NCI-H2107 treated with DMSO at 0.1 percent for 48 hours (cell line): ENCODE results near the gene PTPRR.

Source experiments
- DNase-seq: peaks from one replicate; lab custom pipeline; 2025; ENCODE audit not compliant: unreplicated experiment; lab: John Stamatoyannopoulos, UW

The PTPRR gene

DNA sequence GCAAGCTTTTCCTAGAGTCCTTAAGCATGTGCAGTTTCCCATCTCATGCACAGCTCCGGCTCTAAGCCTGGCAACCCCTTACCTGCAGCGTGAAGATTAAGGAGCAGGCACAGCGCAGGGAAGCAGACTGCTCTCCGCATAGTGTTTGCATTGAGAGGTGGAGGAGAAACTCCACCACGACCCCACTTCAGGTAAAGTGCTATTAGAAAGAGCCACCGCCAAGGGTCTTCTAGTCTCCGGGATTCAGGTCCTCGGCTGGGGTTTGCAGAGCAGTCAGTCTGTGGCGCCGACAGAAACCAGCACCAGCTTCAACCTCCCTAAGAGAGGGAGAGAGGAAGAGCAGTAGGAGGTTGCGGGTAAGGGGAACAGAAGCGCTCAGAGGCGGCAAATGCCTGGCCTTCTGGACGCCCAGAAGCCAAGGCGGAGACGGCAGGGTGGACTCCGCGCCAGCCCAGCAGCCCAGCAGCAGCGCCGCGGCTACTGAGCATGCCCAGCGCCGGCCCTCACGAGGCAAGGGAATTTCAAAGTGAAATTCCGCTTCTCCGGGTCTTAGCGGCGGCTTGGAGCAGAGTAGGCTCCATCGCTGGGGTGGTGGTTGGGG, at the start of gene PTPRR:
PTPRR (minus strand) TSS at position 488 of the 601 bp plus-strand sequence; CDS start at position 140, 348 bp downstream.
- no peak for DNase-seq

- no peak for DNase-seq
Observed at GRCh38 chr12:70966996-70967790, 46.7 kb upstream of the PTPRR start.

DNA sequence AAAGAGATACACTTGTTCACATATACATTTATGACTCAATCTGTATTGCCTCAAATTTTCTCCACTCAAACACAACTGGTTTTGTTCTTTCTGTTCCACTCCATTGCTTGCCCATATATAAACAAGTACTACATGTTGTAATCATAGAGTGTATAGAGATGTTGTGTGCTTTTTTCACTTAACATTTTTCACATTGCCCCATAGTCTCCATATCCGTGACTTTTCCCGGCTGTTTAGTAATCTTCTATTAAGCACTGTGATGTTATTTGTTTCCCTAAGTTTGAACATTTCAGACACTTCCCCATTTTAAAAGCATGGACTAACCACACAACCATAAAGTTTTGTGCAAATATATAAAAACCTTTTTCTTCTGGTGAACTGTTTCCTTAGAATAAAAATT, 45.5 kb upstream of the PTPRR start:
- DNase-seq, result no peak

DNA sequence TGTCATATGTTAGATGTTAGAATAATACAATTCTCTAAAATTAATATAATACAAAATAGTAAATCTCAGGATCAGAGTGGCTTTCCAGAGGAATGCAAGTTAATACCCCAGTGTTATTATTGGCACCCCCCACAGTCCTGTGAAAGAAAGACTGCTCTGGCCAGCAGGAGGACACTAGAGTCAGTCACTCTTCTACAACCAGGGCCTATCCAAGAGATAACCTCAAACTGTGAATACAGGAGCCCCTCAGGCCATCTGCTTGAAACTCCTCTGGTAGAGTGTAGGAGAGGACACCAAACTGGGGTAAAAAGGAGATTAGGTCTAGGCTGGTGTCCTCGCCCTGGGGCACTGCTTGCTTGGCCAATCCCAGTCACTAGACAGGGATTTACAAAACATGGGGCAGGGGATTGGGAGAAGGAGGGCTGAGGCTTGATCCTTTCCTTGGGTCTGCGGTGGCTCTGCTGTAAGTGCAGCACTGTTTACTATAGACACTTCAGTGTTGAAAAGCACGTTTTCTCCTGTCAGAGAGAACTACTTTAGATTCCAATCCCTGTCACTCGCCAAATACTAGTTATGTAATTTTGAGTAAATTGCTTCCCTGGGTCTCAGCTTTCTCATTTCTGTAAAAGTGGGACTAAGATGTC, 44.5 kb upstream of the PTPRR start:
- no peak for DNase-seq

DNA sequence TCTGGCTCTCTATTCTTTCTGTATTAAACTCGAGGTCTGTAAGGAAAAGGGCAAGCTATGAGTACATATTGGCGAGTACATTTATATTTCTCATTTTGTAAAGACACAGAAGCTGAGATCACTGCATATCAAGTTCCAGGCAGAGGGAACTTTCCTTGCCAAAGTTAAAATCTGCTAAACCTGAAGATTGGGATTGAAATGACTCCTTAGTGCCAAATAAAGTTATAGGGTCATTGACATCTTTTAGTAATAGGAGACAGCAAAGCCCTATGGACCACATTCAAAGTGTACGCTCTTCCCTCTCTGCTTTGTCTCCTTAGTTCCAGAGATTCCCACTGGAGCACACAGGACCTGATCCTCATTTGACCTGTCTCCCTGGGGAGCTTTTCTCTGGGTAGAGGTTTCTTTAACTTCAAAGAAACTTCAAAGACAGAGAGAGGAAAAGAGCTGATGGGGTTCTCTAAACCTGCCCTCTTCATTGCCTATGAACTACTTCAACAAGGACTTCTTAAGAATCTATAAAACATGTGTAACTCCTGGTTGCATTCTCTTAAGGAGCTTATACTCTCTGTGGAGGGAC, 42.6 kb upstream of the PTPRR start:
- DNase-seq, result no peak

DNA sequence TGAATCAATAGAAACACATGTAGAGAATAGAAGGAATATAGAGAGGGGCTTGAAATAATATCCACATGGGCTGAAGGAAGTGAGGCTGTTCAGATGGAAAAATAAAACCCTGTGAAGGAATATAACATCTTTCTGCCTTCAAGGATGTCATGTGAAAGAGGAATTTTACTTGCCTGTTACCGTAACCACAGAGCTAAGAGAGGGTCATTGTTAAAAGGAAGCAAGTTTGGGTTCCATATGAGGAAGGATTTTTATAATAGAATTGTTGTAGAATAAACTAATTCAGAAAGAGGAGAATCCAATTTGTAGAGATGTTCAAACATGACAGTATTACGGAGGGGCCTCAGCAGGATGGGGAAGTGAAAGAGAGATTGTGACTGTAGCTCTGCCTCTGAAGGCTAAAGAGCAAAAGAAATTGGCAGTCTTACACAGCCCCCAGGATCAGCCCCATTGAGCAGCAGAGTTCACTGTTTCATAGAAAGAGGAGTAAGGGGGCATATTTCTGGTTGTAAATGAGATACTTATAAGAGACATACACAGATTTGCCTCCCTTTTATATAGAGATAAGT, 41.8 kb upstream of the PTPRR start:
- DNase-seq, result no peak

DNA sequence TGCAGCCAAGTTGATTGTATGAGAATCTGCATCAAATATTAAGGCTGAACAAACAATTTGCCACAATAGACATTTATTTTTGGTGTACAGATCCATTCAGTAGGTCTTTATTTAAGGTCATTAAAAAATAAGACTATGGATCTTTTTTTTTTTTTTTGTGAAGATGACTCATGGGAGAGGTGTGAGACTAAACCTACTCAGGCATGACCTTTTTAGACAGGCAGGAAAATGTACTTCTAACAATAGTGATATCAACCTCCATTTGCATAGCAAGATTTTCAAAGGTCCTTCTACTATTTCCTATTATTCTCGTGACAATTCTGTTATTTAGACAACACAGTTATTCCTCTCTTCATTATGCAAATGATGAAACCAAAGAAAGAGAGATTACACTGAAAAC, 39.9 kb upstream of the PTPRR start:
- no peak for DNase-seq

GRCh38 chr12:70955415-70955814, 34.9 kb upstream of the PTPRR start:
- DNase-seq, result no peak

DNA sequence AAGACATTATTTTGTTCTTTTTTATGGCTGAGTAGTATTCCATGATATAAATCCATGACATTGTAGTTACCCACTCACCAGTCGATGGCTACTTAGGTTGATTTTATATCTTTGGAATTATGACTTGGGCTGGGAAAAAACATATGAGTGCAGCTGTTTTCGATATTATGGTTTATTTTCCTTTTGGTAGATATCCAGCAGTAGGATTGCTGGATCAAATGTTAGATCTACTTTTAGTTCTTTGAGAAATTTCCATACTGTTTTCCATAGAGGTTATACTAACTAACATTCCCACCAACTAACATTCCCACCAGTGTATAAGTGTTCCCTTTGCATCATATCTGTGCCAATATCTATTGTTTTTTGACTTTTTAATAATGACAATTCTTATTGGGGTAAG, 29.9 kb upstream of the PTPRR start:
- DNase-seq, result no peak

DNA sequence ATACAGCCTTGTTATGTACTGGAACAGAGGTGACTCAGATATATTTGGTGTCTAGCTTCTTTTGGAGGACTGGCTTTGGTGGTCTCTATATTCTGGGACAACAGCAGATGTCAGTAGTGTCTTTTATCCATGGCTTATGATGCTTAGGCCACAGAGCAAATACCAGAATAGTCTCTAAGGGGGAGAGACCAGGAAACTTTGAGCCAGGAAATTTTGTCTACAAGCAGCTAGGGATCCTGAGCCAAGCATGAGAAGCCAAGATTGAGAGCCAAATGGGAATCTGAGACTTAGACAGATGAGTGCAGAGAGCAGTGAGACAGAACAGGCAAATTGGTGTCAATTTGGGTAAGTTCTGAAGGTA, 28.4 kb upstream of the PTPRR start:
- DNase-seq, result no peak

DNA sequence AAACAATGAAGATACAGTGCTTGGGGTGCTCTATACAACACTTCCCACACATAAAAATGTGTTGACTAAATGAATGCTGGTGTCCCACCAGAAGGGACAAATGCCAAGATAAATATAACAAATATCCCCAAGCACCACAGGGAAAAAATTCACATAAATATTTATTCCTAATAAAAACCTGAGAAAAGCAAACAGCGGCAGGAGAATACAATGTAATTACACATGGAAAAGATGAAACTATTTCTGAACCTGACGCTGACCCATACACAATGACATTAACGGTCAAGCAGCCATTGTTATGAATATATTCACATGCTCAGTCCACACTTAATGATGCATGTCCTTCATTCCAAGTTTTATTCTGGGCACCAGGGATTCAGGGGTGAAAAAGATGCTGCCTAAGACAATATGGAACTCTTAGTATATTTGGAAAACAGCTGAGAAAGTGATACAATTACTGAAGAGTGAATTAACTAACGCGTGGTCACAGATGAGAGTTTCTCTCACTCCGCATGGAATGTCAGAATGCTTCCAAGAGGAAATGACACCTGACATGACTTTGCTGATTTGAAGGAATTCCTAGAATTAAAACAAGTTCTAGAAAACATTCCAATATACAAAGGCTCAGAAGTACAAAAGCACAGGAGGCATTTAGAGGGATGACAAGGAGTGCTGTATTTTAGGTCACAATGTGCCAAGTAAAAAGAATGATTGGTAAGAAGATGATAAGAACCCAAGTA, 27.9 kb upstream of the PTPRR start:
- DNase-seq, result no peak

GRCh38 chr12:70936203-70936813, 15.8 kb upstream of the PTPRR start:
- no peak for DNase-seq

- DNase-seq, result no peak
Observed at GRCh38 chr12:70933133-70933532, 12.6 kb upstream of the PTPRR start.

DNA sequence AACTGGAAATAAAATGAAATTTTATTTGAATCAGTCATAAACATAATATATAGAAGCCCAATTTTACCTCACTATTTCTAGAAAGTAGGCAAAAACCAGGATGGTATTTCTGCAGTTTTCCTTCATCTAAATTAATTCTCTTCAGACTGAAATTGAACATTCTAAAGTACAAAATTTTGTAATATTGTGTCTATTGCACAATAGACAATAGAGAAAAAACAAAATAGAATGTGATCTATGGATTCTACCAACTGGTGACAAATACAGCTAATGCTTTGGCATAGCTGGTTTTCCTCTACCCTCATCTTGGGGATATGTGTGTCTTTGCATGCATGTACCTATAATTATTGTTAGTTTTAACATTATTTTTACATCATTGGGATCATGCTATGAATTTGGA, 8.5 kb upstream of the PTPRR start:
- no peak for DNase-seq

- no peak for DNase-seq
Observed at GRCh38 chr12:70928071-70928470, 7.5 kb upstream of the PTPRR start.

GRCh38 chr12:70927356-70927755, 6.8 kb upstream of the PTPRR start:
- DNase-seq, result no peak

DNA sequence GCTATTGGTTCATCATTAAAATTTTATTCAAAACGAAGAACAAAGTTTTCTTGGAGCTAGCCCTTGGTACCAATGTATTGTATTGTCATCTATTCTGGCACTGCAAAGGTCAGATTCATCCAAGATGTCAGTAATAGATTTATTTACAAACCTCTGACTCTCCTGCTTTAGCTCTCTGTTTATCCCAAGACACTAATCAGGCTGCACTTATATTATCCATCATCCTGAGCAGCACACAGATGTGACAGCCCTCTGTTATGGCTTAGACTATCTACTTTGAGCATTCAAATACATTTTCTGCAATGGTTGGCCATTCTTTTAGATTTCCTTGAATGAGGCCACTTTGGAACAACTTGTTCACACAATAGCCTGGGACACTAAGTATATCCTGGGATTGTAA, 5.0 kb upstream of the PTPRR start:
- DNase-seq, result no peak

GRCh38 chr12:70920891-70921290, 353 bp upstream of the PTPRR start:
- DNase-seq, result no peak

- no peak for DNase-seq
Observed at GRCh38 chr12:70919597-70920035, 922 bp downstream of the PTPRR start.

- DNase-seq, result no peak
Observed at GRCh38 chr12:70919176-70919575, 1.4 kb downstream of the PTPRR start.
